Limb (tissue), 2 donors: ENCODE measurements around the gene FKBP7.
"Not testable (repeated sequence)": the region's sequence is repeated elsewhere in the genome, so short reads cannot be mapped to it uniquely, and the experiment has no call there.

Experiments used
- DNase-seq, 2 donors: peaks; one replicate each; pipeline ENCODE4 v3.0.0-alpha.2; 2016; ENCODE audit errors: extremely low spot score in 2 of 2

The FKBP7 gene

DNA sequence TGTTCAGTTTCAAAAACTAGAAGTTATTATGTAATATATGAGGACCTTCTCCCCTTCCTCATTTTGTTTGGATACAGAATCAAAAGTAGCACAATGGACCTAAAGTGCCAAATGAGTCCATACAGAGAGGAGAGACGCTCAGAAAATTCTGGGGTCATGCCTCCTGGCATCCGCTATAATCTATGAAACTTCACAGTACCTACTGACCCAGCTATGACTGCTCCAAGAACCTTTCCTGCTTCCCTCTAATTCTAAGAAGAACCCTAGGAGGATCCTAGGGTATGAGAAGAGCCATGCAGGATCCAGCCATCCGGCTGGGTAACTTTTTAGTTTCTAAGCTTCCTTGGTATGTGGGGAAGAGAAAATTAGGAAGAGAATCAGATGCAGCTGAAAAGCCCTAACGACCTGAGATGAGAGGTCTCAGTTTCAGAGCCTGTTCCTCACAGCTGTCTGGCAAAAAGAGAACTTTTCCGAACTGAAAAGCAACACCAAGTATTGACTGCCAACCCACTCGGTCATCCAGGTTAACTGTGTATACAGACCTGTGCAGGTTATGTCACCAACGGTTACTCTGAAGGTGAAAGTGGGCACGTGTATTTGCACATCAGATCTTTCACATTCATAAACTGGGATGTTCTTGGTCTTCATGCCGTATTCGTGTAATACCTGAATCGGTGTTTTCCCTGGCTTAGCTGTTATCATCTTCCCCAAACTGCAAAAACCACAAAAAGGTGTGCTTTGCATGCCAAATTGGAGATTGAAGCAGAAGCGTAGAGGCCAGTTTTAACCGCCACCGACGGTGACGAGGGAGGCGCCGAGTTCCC lies 28.5 kb downstream of the FKBP7 start:
- DNase-seq: no peak

GRCh38 chr2:178448968-178449661 lies 29.3 kb downstream of the FKBP7 start:
- no peak for DNase-seq

DNA sequence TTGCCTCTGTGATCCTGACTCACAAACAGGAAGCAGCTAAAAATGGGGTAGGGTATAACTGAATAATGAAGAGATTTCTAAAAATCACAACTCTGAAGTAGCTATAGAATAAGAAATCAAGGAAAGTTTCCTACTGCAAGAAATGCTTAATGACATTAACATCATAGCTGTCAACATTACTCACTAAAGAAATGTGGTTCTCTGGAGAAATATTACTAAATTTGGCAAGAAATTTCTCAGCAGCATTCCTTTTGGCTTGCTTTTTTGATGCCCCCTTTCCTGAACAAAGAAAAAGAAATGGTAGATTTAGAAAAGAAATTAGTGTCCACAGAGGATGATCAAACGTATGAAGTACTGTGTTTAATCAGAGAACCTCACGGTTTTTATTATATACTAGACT lies 37.0 kb downstream of the FKBP7 start:
- DNase-seq: no peak

DNA sequence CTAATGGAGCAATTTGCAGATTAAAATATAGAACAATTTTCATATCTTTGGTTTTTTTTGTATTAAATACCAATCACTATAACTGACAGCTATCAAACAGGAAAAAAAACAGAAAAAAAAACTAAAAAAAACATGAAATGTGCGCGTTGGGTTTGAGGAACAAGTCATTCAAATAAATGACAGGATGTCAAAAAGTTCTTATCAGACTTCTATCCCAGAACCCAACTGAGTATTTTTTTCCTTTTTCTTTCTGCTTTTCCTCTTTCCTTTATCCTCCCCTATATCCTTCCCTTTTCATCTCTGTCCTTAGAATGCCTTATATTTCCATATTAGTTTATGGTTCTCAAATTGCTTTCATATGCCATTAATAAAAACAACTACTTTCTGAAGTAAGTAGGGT lies 41.7 kb downstream of the FKBP7 start:
- DNase-seq: no peak

- no peak for DNase-seq
Observed at GRCh38 chr2:178429336-178429735, 49.1 kb downstream of the FKBP7 start.

GRCh38 chr2:178428396-178428806 lies 50.0 kb downstream of the FKBP7 start:
- DNase-seq: no peak

- no peak for DNase-seq
Observed at GRCh38 chr2:178427458-178427857, 50.9 kb downstream of the FKBP7 start.

GRCh38 chr2:178426388-178426787 lies 52.0 kb downstream of the FKBP7 start:
- DNase-seq: no peak

- DNase-seq: no peak
Observed at GRCh38 chr2:178425255-178425827, 53.1 kb downstream of the FKBP7 start.

GRCh38 chr2:178423746-178424145 lies 54.7 kb downstream of the FKBP7 start:
- not testable (repeated sequence) for DNase-seq

GRCh38 chr2:178422097-178422496 lies 56.3 kb downstream of the FKBP7 start:
- no peak for DNase-seq

GRCh38 chr2:178420463-178420999 lies 57.9 kb downstream of the FKBP7 start:
- DNase-seq: no peak

GRCh38 chr2:178419123-178419522 lies 59.3 kb downstream of the FKBP7 start:
- DNase-seq: no peak

DNA sequence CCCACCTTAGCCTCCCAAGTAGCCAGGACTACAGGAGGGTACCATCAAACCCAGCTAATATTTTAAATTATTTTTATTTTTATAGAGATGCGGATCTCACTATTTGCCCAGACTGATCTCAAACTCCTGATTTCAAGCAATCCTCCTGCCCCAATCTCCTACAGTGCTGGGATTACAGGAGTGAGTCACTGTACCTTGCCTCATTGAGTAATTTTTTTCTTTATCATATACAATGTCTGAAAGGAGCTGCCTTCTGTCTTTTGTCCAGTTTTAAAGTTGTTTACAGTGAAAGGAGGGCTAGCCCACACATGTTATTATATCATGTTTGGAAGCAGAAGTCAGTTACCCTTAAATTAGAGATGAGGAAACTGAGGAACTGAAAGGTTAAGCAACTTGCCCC lies 60.0 kb downstream of the FKBP7 start:
- DNase-seq: no peak

GRCh38 chr2:178417916-178418315 lies 60.5 kb downstream of the FKBP7 start:
- DNase-seq: no peak

DNA sequence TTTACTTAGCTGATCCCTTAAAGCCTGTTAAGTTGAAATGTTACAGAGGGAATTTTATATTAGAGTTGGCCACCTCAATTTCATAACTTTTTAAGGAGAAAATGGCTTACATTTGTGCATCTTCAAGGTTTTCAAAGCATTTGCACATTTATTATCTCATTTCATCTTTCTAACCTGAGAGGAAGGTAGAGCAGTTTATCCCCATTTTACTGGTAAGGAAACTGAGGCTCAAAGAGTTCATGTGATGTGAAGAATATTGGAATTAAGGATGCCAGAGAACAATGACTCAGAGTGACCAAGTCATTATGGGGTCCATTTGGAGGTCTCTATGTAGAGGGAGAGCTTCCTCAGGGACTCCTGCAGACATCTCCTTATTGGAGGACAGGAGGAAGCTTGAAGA lies 62.4 kb downstream of the FKBP7 start:
- DNase-seq: no peak

GRCh38 chr2:178414266-178415247 lies 63.8 kb downstream of the FKBP7 start:
- DNase-seq: peak; percentile 90 to 95
